Endometrial microvascular endothelial cells (primary cell): ENCODE results near the gene TERT. TPM values are rescaled to one million over a fixed set of nuclear protein-coding genes. Genes with fewer than 3 reads are reported as not detected.

Experiments
- in situ Hi-C: cut with HindIII; loops from 2 replicates; pipeline ENCODE4 v1.10.0; 2017; ENCODE audit warnings: low sequenced_read_pairs, low pct_unique_long_range_greater_than_20kb; ENCODE audit errors: inconsistent ontology term
- total RNA-seq: library from RNA; depleted of rRNA; stranded (reverse); fragments of >200 nt; gene quantifications from one replicate; pipeline ENCODE4 v1.2.3, GENCODE V29; 2015; ENCODE audit errors: inconsistent ontology term

Gene TERT
- total RNA-seq, 1 donor from 2014 or later: not detected

GRCh38 chr5:1216918-1217295 is 78.0 kb downstream of the TERT start:
- in situ Hi-C loops: no loop called here

GRCh38 chr5:1216211-1216917 is 78.5 kb downstream of the TERT start:
- in situ Hi-C loops: no loop called here

GRCh38 chr5:1215320-1216096 is 79.4 kb downstream of the TERT start:
- in situ Hi-C loops: no loop called here

- in situ Hi-C loops: no loop called here
Measured at GRCh38 chr5:1214936-1215220, 80.0 kb downstream of the TERT start.

GRCh38 chr5:1214163-1214935 is 80.5 kb downstream of the TERT start:
- in situ Hi-C loops: no loop called here

GRCh38 chr5:1213508-1214162 is 81.2 kb downstream of the TERT start:
- in situ Hi-C loops: no loop called here

- in situ Hi-C loops: no loop called here
Measured at GRCh38 chr5:1212881-1213280, 82.0 kb downstream of the TERT start.

GRCh38 chr5:1212271-1212670 is 82.6 kb downstream of the TERT start:
- in situ Hi-C loops: no loop called here

- in situ Hi-C loops: no loop called here
Measured at GRCh38 chr5:1211701-1212100, 83.2 kb downstream of the TERT start.

- in situ Hi-C loops: no loop called here
Measured at GRCh38 chr5:1210832-1211251, 84.0 kb downstream of the TERT start.

- in situ Hi-C loops: no loop called here
Measured at GRCh38 chr5:1209896-1210776, 84.7 kb downstream of the TERT start.

GRCh38 chr5:1209489-1209852 is 85.4 kb downstream of the TERT start:
- in situ Hi-C loops: no loop called here

GRCh38 chr5:1208743-1209488 is 86.0 kb downstream of the TERT start:
- in situ Hi-C loops: no loop called here

- in situ Hi-C loops: no loop called here
Measured at GRCh38 chr5:1208221-1208742, 86.6 kb downstream of the TERT start.

- in situ Hi-C loops: no loop called here
Measured at GRCh38 chr5:1207555-1207954, 87.3 kb downstream of the TERT start.

GRCh38 chr5:1206521-1207412 is 88.1 kb downstream of the TERT start:
- in situ Hi-C loops: no loop called here
